Uterus (tissue), 2 donors: ENCODE measurements around the gene RNF32.

Experiments
- POLR2A ChIP-seq, 2 donors: fragments of 450-650 bp; IDR thresholded peaks; one replicate each; pipeline ENCODE4 v1.6.1; 2016; ENCODE audit warnings: antibody characterized with exemption in 2 of 2, mild to moderate bottlenecking in 1 of 2, moderate library complexity in 1 of 2
- TF ChIP-seq, protein P1 (sequence below), 4 experiments: fragments of 200-600 bp in 2 of 4; fragments of 450-650 bp in 2 of 4; sonication (generic) in 2 of 4; IDR thresholded peaks; one replicate each; pipeline ENCODE4 v1.5.1; 2016 to 2019; ENCODE audit warnings: antibody characterized with exemption in 4 of 4, mild to moderate bottlenecking in 2 of 4, moderate library complexity in 1 of 4

GRCh38 chr7:156682928-156683327, 42.4 kb downstream of the RNF32 start:
- TF ChIP-seq, protein P1, sequence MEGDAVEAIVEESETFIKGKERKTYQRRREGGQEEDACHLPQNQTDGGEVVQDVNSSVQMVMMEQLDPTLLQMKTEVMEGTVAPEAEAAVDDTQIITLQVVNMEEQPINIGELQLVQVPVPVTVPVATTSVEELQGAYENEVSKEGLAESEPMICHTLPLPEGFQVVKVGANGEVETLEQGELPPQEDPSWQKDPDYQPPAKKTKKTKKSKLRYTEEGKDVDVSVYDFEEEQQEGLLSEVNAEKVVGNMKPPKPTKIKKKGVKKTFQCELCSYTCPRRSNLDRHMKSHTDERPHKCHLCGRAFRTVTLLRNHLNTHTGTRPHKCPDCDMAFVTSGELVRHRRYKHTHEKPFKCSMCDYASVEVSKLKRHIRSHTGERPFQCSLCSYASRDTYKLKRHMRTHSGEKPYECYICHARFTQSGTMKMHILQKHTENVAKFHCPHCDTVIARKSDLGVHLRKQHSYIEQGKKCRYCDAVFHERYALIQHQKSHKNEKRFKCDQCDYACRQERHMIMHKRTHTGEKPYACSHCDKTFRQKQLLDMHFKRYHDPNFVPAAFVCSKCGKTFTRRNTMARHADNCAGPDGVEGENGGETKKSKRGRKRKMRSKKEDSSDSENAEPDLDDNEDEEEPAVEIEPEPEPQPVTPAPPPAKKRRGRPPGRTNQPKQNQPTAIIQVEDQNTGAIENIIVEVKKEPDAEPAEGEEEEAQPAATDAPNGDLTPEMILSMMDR (IDR thresholded peaks at IDR 0.05): no peak
- no peak for TF ChIP-seq POLR2A (IDR thresholded peaks at IDR 0.05)
